Panc1 (cell line): Measurements from ENCODE around the gene ATXN7L1. TPM values are rescaled to one million over a fixed set of nuclear protein-coding genes. Genes with fewer than 3 reads are reported as not detected.
A peak's percentile ranks its signal among the peaks of the same experiment; 100 is the strongest.

Source experiments
- ATAC-seq: fragments of 200-7000 bp; cut with Tn5 transposase; 2 replicates; pipeline ENCODE4 v1.9.1; 2020; ENCODE audit warnings: mild to moderate bottlenecking, moderate library complexity
- BruUV-seq: library from RNA; stranded (reverse); fragments of 400-500 nt; replicated peaks from 2 replicates; lab custom pipeline; 2021; lab: Mats Ljungman, UMichigan
- CTCF ChIA-PET: fragments of 300-600 bp; sonication (Branson Sonifier 250); formaldehyde crosslinking; loops from one replicate; lab custom pipeline; 2022; ENCODE audit warnings: antibody characterized with exemption; lab: Charles Lee
- POLR2A ChIA-PET: fragments of 300-600 bp; sonication (Branson Sonifier 250); formaldehyde crosslinking; loops from one replicate; lab custom pipeline; 2022; ENCODE audit warnings: antibody characterized with exemption; lab: Charles Lee
- DNase-seq: peaks from one replicate; pipeline ENCODE4 v3.0.0-alpha.2; 2010; ENCODE audit warnings: low read depth, low spot score
- H3K27ac ChIP-seq: 2 replicates; pipeline ENCODE4 v1.5.1; 2011; ENCODE audit warnings: mild to moderate bottlenecking, low read length, inconsistent platforms
- H3K27me3 ChIP-seq: fragments of 200-500 bp; sonication (Bioruptor generic); 2 replicates; pipeline ENCODE4 v1.6.0; 2014; ENCODE audit warnings: low read length, inconsistent platforms; ENCODE audit not compliant: control insufficient read depth, insufficient read depth
- H3K36me3 ChIP-seq: fragments of 200-500 bp; sonication (Bioruptor generic); 2 replicates; pipeline ENCODE4 v1.5.1; 2014; ENCODE audit warnings: inconsistent platforms, mild to moderate bottlenecking, low read length, moderate library complexity; ENCODE audit not compliant: control insufficient read depth, insufficient read depth
- H3K4me1 ChIP-seq: 2 replicates; pipeline ENCODE4 v1.5.1; 2011; ENCODE audit warnings: inconsistent platforms, mild to moderate bottlenecking, low read length, moderate library complexity; ENCODE audit not compliant: control insufficient read depth, insufficient read depth
- H3K4me3 ChIP-seq, 2 experiments: 2 replicates each; pipeline ENCODE4 v1.5.1; 2011 to 2012; ENCODE audit warnings: low read depth in 2 of 2, low read length in 2 of 2, mild to moderate bottlenecking in 2 of 2, inconsistent platforms in 1 of 2, moderate library complexity in 1 of 2
- H3K9me3 ChIP-seq: fragments of 200-500 bp; sonication (Bioruptor generic); 2 replicates; pipeline ENCODE4 v1.5.1; 2014; ENCODE audit warnings: low read depth, mild to moderate bottlenecking, inconsistent platforms, low read length, moderate library complexity; ENCODE audit not compliant: control insufficient read depth, insufficient read depth
- POLR2AphosphoS5 ChIP-seq: IDR thresholded peaks from 2 replicates; pipeline ENCODE4 v1.6.1; 2012; ENCODE audit warnings: mild to moderate bottlenecking, low read depth, low read length, moderate library complexity
- SIN3A ChIP-seq: IDR thresholded peaks from 2 replicates; pipeline ENCODE4 v1.6.1; 2012; ENCODE audit warnings: low read depth, mild to moderate bottlenecking, low read length, moderate library complexity, borderline replicate concordance; ENCODE audit not compliant: insufficient read depth
- TCF7L2 ChIP-seq: IDR thresholded peaks from 2 replicates; pipeline ENCODE4 v1.6.1; 2011; ENCODE audit warnings: mild to moderate bottlenecking, low read depth, low read length, inconsistent platforms
- in situ Hi-C: cut with HindIII; loops from 2 replicates; pipeline ENCODE4 v1.10.0; 2016; ENCODE audit warnings: low sequenced_read_pairs, low pct_unique_long_range_greater_than_20kb
- intact Hi-C: fragments of 100-400 bp; cut with micrococcal nuclease; formaldehyde crosslinking; loops from one replicate; pipeline ENCODE4 v1.10.0; 2022; ENCODE audit not compliant: unreplicated experiment
- total RNA-seq: library from RNA; stranded (reverse); gene quantifications from one replicate; pipeline ENCODE4 v1.2.1, GENCODE V29; 2021; ENCODE audit not compliant: unreplicated experiment
- TF ChIP-seq, protein P1 (sequence below), 2 experiments: IDR thresholded peaks; 2 replicates each; pipeline ENCODE4 v1.6.1; 2011 to 2012; ENCODE audit warnings: low read depth in 2 of 2, control low read depth in 1 of 2, low read length in 1 of 2, mild to moderate bottlenecking in 1 of 2, moderate library complexity in 1 of 2; ENCODE audit not compliant: insufficient read depth in 1 of 2
- TF ChIP-seq, protein P2 (sequence below): fragments of 450-650 bp; IDR thresholded peaks from 2 replicates; pipeline ENCODE4 v1.5.1; 2017; ENCODE audit warnings: mild to moderate bottlenecking

ATXN7L1 gene
- total RNA-seq, 1 experiment from 2014 or later: 10.8 TPM

DNA sequence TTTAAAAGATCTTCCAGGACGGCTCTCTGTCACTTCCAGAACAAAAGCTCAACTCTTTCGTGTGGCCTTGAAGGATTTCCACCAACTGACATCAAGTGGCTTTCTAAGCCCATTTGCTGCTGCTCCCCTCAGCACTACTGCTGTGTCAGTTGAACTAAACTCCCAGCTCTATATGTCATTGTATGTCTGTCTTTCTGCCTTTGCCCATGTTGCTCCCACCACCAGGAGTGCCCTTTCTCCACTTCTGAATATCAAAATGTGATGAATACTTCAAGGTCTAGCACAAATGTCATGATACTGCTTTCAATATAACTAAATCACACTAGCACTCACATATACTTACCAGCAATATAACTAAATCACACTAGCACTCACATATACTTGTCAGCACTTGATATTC is 138.3 kb downstream of the ATXN7L1 start:
- ChIA-PET POLR2A (no interaction called here), CTCF (interaction anchor here (0.6 kb wide), 1 partner anchor 9 kb away, joined by 6 read pairs; no protein-coding TSS in a partner anchor)
- H3K4me3 ChIP-seq: no peak overlapping the region
- no TSS peak for BruUV-seq
- in situ Hi-C loops: no loop called here
- DNase-seq: no peak
- no peaks in the 10 kb centered on the region for H3K4me1 ChIP-seq
- H3K9me3 ChIP-seq: no peaks in the 10 kb centered on the region
- no peaks in the 10 kb centered on the region for H3K27me3 ChIP-seq
- no peak overlapping the region for H3K27ac ChIP-seq
- TF ChIP-seq, protein P1, sequence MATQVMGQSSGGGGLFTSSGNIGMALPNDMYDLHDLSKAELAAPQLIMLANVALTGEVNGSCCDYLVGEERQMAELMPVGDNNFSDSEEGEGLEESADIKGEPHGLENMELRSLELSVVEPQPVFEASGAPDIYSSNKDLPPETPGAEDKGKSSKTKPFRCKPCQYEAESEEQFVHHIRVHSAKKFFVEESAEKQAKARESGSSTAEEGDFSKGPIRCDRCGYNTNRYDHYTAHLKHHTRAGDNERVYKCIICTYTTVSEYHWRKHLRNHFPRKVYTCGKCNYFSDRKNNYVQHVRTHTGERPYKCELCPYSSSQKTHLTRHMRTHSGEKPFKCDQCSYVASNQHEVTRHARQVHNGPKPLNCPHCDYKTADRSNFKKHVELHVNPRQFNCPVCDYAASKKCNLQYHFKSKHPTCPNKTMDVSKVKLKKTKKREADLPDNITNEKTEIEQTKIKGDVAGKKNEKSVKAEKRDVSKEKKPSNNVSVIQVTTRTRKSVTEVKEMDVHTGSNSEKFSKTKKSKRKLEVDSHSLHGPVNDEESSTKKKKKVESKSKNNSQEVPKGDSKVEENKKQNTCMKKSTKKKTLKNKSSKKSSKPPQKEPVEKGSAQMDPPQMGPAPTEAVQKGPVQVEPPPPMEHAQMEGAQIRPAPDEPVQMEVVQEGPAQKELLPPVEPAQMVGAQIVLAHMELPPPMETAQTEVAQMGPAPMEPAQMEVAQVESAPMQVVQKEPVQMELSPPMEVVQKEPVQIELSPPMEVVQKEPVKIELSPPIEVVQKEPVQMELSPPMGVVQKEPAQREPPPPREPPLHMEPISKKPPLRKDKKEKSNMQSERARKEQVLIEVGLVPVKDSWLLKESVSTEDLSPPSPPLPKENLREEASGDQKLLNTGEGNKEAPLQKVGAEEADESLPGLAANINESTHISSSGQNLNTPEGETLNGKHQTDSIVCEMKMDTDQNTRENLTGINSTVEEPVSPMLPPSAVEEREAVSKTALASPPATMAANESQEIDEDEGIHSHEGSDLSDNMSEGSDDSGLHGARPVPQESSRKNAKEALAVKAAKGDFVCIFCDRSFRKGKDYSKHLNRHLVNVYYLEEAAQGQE (IDR thresholded peaks at IDR 0.05; ENCODE audit: insufficient read depth in 1 of 2, low read depth in 2 of 2, low read length in 1 of 2): no peak
- no peak for TF ChIP-seq SIN3A
- TF ChIP-seq, protein P2, sequence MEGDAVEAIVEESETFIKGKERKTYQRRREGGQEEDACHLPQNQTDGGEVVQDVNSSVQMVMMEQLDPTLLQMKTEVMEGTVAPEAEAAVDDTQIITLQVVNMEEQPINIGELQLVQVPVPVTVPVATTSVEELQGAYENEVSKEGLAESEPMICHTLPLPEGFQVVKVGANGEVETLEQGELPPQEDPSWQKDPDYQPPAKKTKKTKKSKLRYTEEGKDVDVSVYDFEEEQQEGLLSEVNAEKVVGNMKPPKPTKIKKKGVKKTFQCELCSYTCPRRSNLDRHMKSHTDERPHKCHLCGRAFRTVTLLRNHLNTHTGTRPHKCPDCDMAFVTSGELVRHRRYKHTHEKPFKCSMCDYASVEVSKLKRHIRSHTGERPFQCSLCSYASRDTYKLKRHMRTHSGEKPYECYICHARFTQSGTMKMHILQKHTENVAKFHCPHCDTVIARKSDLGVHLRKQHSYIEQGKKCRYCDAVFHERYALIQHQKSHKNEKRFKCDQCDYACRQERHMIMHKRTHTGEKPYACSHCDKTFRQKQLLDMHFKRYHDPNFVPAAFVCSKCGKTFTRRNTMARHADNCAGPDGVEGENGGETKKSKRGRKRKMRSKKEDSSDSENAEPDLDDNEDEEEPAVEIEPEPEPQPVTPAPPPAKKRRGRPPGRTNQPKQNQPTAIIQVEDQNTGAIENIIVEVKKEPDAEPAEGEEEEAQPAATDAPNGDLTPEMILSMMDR: 0 out of 2 replicates have a peak, but pooled peaks have one; percentile 16
- TF ChIP-seq POLR2AphosphoS5: no peak
- no peak for ATAC-seq
- H3K36me3 ChIP-seq: no peaks in the 10 kb centered on the region
- intact Hi-C loops: no loop called here

DNA sequence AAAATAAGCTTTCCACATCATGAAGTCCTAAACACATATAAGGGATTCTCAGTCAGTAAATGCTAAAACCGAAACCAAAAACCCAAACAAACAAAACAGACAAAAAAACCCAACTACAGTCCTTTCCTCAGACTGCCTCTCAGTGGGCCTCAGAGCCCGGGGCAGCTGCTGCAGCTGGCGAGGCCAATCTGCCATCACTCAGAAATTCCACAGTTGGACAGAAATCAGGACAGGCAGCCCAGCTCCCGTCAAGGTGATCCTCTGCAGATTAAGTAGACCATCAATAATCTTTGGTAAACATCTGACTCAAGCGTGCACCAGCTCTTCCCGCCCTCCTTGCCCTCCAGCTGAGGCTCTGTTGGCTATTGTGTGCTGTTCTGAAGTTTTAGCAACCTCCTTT is 142.2 kb downstream of the ATXN7L1 start:
- CTCF ChIA-PET: interaction anchor here (0.6 kb wide), 1 partner anchor 25 kb away, joined by 4 read pairs; no protein-coding TSS in a partner anchor

More for the DNA sequence above, 142.2 kb downstream of the ATXN7L1 start:
- POLR2A ChIA-PET: interaction anchor here (0.6 to 0.7 kb wide), 3 partner anchors 12 to 85 kb away, joined by 3 to 5 read pairs (median 3); no protein-coding TSS in a partner anchor
- no peaks in the 10 kb centered on the region for H3K4me1 ChIP-seq
- H3K36me3 ChIP-seq: no peaks in the 10 kb centered on the region
- no peaks in the 10 kb centered on the region for H3K27me3 ChIP-seq
- in situ Hi-C loops: no loop called here
- intact Hi-C loops: no loop called here
- no peak for ATAC-seq
- no peaks in the 10 kb centered on the region for H3K9me3 ChIP-seq
- H3K27ac ChIP-seq: no peak overlapping the region
- TF ChIP-seq SIN3A (no peak), POLR2AphosphoS5 (no peak), TCF7L2 (no peak)
- TF ChIP-seq, protein P2: no peak
- TF ChIP-seq, protein P1 (IDR thresholded peaks at IDR 0.05; ENCODE audit: insufficient read depth in 1 of 2, low read depth in 2 of 2, low read length in 1 of 2): no peak
- BruUV-seq: no TSS peak
- no peak for DNase-seq
- H3K4me3 ChIP-seq: no peak overlapping the region
